ENCODE results near the gene SHB. TPM values are rescaled to one million over a fixed set of nuclear protein-coding genes. Genes with fewer than 3 reads are reported as not detected.
"Not testable (repeated sequence)": the region's sequence is repeated elsewhere in the genome, so short reads cannot be mapped to it uniquely, and the experiment has no call there.

SHB gene
- total RNA-seq, 1 experiment from 2014 or later: 20.0 TPM

DNA sequence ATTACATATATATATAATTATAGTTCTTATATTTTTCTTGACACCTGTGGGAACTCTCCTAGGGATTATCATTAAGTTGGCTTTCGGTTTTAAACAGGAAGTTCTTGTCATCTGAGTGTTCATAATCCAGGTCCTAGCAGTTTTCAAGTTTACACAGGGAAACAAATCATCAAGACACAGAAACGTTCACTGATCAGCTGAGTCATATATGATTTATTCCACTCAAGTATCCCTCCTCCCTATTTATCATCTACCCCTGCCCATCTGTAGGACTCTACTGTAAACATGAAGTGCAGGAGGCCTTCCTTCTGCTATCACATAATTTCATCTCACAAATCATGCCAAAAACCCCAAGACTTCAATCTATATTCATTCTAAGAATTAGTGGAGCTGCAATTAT, 171.4 kb downstream of the SHB start:
- H3K4me3 ChIP-seq: no peak overlapping the region
- H3K9me3 ChIP-seq: no peaks in the 10 kb centered on the region
- H3K36me3 ChIP-seq: peaks cover 12% of the 10 kb centered on the region
- H3K27me3 ChIP-seq: no peaks in the 10 kb centered on the region
- no peak for DNase-seq

DNA sequence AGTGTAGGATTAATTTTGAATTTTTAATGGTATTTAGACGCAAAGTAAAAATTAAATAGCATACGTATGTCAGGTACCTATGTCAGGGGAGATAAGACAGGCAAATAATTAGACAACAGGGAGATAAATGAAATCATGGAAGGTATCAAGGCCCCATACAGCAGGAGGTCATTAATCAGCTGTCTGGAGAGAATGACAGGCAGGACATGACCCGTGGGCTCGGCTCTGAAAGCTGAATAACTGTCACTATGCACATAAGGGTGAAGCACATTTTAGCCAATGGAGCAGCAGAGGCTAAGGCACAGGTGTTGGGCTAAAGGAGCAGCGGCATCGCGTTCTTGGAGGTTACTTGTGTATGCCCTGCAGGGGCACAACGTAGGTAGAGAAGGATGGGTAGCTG, 177.0 kb downstream of the SHB start:
- Histone ChIP-seq H3K4me3 (no peak overlapping the region), H3K9me3 (no peaks in the 10 kb centered on the region), H3K36me3 (peaks cover 7% of the 10 kb centered on the region; the same call in 1 of the 2 replicates), H3K27me3 (no peaks in the 10 kb centered on the region)
- DNase-seq: no peak

DNA sequence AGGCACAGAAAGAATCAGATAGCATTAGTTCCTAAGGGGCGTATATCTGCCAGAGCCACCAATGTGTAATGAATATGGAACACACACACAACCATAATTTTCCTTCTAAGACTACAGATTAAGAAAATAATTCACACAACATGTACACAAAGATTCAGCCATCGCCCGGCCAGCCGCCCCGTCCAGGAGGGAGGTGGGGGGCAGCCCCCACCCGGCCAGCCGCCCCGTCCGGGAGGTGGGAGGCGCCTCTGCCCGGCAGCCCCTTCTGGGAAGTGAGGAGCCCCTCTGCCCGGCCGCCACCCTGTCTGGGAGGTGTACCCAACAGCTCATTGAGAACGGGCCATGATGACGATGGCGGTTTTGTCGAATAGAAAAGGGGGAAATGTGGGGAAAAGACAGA, 178.0 kb downstream of the SHB start:
- H3K4me3 ChIP-seq, H3K27me3 ChIP-seq, DNase-seq, H3K36me3 ChIP-seq, H3K9me3 ChIP-seq: not testable (repeated sequence)

DNA sequence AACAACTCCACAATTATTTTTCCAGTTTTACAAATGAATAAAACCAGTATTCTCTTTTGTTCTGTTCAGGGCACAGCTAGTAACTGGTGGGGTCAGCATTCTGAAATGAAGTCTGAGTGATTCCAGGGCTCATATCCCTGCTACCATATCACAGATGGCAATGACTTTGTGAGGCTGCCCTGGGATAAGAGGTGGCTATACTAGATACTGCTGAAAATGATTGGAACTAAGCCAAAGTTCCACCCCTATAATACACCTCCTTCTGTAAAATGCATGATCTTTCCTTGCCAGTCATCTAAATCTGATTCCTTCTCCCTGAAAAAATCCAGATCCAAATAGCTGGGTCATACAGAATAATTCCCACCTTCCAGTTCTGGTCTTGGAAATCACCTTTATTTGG, 179.5 kb downstream of the SHB start:
- DNase-seq: no peak
- Histone ChIP-seq H3K27me3 (no peaks in the 10 kb centered on the region), H3K4me3 (no peak overlapping the region), H3K36me3 (no peaks in the 10 kb centered on the region; the same call in 1 of the 2 replicates), H3K9me3 (no peaks in the 10 kb centered on the region)

DNA sequence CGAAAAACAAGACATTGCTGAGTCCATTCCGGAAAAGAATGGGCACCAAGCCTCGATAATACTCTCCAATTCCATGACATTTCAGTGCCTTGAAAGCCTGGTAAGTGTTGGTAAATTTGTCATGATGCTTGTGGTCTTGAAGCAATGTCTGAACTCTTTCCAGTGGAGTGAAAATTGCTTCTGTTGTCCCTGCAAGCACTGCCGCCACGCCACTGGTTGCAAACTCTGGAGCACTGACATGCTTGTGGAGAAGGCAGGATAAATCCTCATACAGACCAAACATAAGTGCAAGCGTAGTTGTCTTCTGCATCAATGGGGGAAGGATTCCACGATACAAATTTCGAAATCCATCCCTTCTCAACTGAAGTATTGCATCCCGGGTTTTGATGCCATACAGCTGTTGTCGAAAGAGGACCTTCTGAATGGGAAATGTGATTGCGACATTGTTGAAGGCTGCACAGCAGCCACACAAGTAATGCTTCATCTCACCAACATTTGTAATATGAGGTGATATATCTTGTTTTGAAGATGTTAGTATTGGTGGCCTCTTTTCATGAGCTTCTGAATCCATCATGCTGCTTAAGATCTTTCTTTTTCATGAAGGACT, 180.9 kb downstream of the SHB start:
- not testable (repeated sequence) for H3K4me3 ChIP-seq, H3K27me3 ChIP-seq, DNase-seq, H3K9me3 ChIP-seq, H3K36me3 ChIP-seq

DNA sequence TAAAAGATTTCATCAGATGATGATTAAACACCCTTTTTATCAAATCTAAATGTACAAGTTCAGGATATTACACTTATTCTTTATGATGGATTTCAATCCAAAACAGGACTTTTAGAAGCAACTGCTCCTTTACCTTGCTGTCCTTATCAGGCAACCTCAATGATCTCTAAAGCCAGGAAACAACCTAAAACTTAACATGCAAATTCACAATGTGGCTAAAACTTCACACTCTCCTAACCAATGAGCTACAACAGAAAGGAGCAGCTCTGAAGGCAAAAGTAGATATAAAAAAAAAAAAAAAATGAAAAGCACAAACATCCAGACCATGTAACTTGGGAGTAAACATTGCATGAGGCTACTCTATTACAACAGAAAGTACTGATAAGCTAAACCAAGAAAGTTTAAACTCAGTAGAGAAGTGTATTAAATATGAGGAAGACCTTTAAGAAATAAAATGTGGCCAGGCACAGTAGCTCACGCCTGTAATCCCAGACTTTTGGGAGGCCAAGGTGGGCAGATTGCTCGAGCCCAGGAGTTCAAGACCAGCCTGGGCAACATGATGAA, 188.0 kb downstream of the SHB start:
- H3K4me3 ChIP-seq: no peak overlapping the region
- DNase-seq: no peak
- H3K36me3 ChIP-seq: no peaks in the 10 kb centered on the region; the same call in 1 of the 2 replicates
- H3K9me3 ChIP-seq: no peaks in the 10 kb centered on the region; the same call in 1 of the 2 replicates
- H3K27me3 ChIP-seq: no peaks in the 10 kb centered on the region

DNA sequence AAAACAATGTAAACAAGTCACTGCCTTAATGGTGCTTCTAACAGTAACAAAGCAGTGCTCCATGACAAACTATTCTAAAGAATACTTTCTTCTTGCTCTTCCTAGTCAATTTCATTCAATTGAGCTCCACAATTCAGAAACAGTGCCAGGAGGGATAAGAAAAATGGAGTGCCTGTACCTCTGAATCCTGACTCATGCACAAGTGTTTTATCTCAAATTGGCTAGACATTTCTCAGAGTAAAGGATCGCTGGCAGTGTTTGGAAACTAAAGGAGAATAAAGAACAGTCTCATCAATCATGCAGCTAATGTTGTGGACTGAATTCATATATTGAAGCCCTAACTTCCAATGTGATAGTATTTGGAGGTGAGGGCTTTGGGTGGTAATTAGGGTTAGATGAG, 192.7 kb downstream of the SHB start:
- DNase-seq: no peak
- Histone ChIP-seq H3K4me3 (no peak overlapping the region), H3K36me3 (no peaks in the 10 kb centered on the region; the same call in 1 of the 2 replicates), H3K9me3 (no peaks in the 10 kb centered on the region; the same call in 1 of the 2 replicates), H3K27me3 (no peaks in the 10 kb centered on the region)

DNA sequence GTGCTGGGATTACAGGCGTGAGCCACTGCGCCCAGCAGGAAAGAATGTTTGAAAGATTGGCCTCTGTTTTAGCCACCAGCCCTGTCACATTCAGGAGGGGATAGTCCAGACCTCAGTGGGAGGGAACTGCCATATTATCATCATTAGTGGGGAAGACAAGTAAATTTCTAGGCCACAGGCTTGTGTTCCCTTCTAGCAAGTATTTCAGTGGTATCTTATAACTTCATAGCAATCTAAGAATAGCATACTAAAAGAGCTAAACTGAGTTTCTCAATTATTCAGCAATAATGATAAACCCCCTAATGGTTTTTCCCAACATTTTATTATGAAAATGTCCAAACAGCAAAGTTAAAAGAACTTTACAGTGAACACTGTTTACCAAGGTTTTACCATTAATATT, 195.1 kb downstream of the SHB start:
- no peak overlapping the region for H3K4me3 ChIP-seq
- no peaks in the 10 kb centered on the region for H3K27me3 ChIP-seq
- DNase-seq: no peak
- no peaks in the 10 kb centered on the region; the same call in 1 of the 2 replicates for H3K9me3 ChIP-seq
- no peaks in the 10 kb centered on the region; the same call in 1 of the 2 replicates for H3K36me3 ChIP-seq

DNA sequence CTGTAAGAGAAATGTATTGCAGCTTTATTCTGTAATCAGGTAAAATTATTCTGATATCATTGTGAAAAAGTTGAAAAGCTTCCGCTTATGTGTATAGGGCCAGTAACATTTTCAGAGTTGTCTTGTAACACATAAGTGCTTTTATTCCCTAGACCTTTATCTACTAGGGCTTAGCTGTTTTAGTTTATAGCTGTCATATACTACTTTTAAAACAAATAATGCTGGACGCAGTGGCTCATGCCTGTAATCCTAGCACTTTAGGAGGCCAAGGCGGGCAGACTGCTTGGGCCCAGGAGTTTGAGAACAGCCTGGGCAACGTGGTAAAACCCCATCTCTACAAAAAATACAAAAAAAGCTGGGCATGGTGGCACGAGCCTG, 198.2 kb downstream of the SHB start:
- no peak overlapping the region for H3K4me3 ChIP-seq
- DNase-seq: no peak
- no peaks in the 10 kb centered on the region for H3K27me3 ChIP-seq
- no peaks in the 10 kb centered on the region; the same call in 1 of the 2 replicates for H3K36me3 ChIP-seq
- H3K9me3 ChIP-seq: no peaks in the 10 kb centered on the region

DNA sequence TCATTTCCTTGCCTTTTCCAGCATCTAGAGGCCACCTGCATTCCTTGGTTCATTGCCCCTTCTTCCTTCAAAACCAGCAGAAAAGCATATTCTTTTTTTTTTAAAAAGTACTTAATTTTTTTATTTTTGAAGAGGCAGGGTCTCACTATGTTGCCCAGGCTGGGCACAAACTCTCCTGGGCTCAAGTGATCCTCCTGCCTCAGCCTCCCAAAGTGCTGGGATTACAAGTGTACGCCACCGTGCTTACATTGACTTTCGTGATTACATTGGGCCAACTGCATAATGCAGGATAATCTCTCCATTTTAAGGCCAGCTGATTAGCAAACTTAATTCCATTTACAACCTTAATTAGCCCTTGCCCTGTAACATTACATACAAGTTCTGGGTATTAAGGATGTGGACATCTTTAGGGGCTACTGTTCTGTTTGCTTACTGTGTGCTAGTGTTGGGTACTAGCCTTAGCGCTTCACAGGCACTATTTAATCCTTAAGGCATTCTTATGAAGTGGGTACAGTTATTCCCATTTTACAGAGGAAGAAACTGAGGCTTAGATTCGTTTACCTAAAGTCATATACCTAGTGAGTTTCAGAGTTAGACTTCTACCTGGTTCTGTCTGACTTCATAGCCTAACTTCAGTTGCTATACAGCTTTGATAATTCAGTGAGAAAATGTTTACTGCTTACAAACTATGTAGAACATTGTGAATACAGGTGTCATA, 198.8 kb downstream of the SHB start:
- no peak overlapping the region for H3K4me3 ChIP-seq
- DNase-seq: no peak
- H3K9me3 ChIP-seq: no peaks in the 10 kb centered on the region
- no peaks in the 10 kb centered on the region; the same call in 1 of the 2 replicates for H3K36me3 ChIP-seq
- H3K27me3 ChIP-seq: no peaks in the 10 kb centered on the region

Other genes starting within 250 kb of the SHB start
- gene SLC25A51, start 165.1 kb downstream of the SHB start, total RNA-seq (2014; rRNA removed; shearing (Covaris generic); ENCODE audit: low replicate concordance): 9.0 and 15.9 TPM in 2 replicates

Data from MG63 (cell line).